ENCODE measurements around the gene ZKSCAN5. TPM values are rescaled to one million over a fixed set of nuclear protein-coding genes. Genes with fewer than 3 reads are reported as not detected.

Gene ZKSCAN5
- total and polyA plus RNA-seq, 2 of the 8 experiments (the other 6 are each of a cell fraction or from before 2014, with no cell fraction given) = 5.3 to 13.5 TPM

- H4K8ac ChIP-seq (ENCODE audit: extremely low read depth, insufficient read depth, low read length) = no peak overlapping the region
- no peaks in the 10 kb centered on the region for H3K9me3 ChIP-seq (ENCODE audit: insufficient read depth in 2 of 2, low read depth in 1 of 2, low read length in 1 of 2)
- ChIA-PET POLR2A (ENCODE audit: partially characterized antibody) (interaction anchor here (0.9 to 1.6 kb wide), 3 partner anchors 9 to 65 kb away, joined by 3 to 4 read pairs (median 3); no protein-coding TSS in a partner anchor), CTCF (ENCODE audit: partially characterized antibody) (no interaction called here)
- H3K79me2 ChIP-seq (ENCODE audit: control insufficient read depth in 1 of 2, insufficient read depth in 2 of 2, low read length in 2 of 2) = peaks cover 5 to 30% of the 10 kb centered on the region in 2 experiments
- H3K23ac ChIP-seq (ENCODE audit: insufficient read length) = no peak overlapping the region
- DNase-seq (ENCODE audit: low read depth in 1 of 2, low spot score in 2 of 2) = no peak
- H2BK120ac ChIP-seq (replicated peaks; ENCODE audit: low read depth, low read length) = no peak overlapping the region
- H4K5ac ChIP-seq (ENCODE audit: insufficient read length, low read depth, low read length) = no peak overlapping the region
- H3K79me1 ChIP-seq (ENCODE audit: low read depth, low read length) = peaks cover 7% of the 10 kb centered on the region
- no peak overlapping the region for H3K18ac ChIP-seq (ENCODE audit: extremely low read depth, low read length)
- no peak overlapping the region for H2AK5ac ChIP-seq (ENCODE audit: low read depth, low read length)
- peaks cover 18 to 57% (median 37%) of the 10 kb centered on the region in 4 experiments for H3K36me3 ChIP-seq (ENCODE audit: control insufficient read depth in 2 of 4, insufficient read depth in 4 of 4, low read length in 3 of 4)
- no peak overlapping the region for H3K56ac ChIP-seq (replicated peaks; ENCODE audit: insufficient read length, low read depth, low read length)
- H2BK15ac ChIP-seq (ENCODE audit: low read length) = no peak overlapping the region
- H3K27ac ChIP-seq (ENCODE audit: low read depth, low read length) = no peak overlapping the region
- FAIRE-seq = no peak
- 98% methylated on average over 10 of the region's 10 CpGs; no CpG with 5 or more reads in 1 of the 2 experiments for WGBS, 2 experiments (ENCODE audit: extremely low coverage in 1 of 2, insufficient coverage in 1 of 2, insufficient read length in 1 of 2, insufficient replicate concordance in 2 of 2, low coverage in 1 of 2, low lambda C conversion rate in 2 of 2, missing lambda C conversion rate in 1 of 2)
- H3K4ac ChIP-seq (replicated peaks; ENCODE audit: insufficient read length, low read depth, low read length) = no peak overlapping the region
- no peak overlapping the region for H2BK12ac ChIP-seq (ENCODE audit: low read depth, low read length)
- peaks cover 0 to 2% (median 0%) of the 10 kb centered on the region in 4 experiments; a peak in 3 of 7 replicates for H3K4me1 ChIP-seq (replicated peaks in 1 of 4; ENCODE audit: control insufficient read depth in 3 of 4, insufficient read depth in 4 of 4, low read length in 3 of 4)
- H3K27me3 ChIP-seq (replicated peaks in 1 of 4; ENCODE audit: control insufficient read depth in 3 of 4, extremely low read depth in 1 of 4, insufficient read depth in 3 of 4, low read length in 3 of 4) = no peaks in the 10 kb centered on the region
- no peak overlapping the region for H2AFZ ChIP-seq (ENCODE audit: low read length)
- no peak overlapping the region for H3K4me3 ChIP-seq (ENCODE audit: extremely low read depth in 1 of 4, insufficient read depth in 2 of 4, low read depth in 3 of 4, low read length in 4 of 4)
- peaks cover 0 to 15% of the 10 kb centered on the region in 2 experiments for H4K20me1 ChIP-seq (replicated peaks in 1 of 2; ENCODE audit: control insufficient read depth in 1 of 2, insufficient read depth in 2 of 2, low read length in 2 of 2)
- TF ChIP-seq CREB1 (IDR thresholded peaks at IDR 0.05) (no peak), MAX (IDR thresholded peaks at IDR 0.05) (no peak), GTF2F1 (IDR thresholded peaks at IDR 0.05; ENCODE audit: borderline replicate concordance, low read depth, low read length) (no peak), RFX5 (IDR thresholded peaks at IDR 0.05; ENCODE audit: borderline replicate concordance, low read depth, low read length) (no peak), HDAC6 (IDR thresholded peaks at IDR 0.05; ENCODE audit: low read depth, low read length) (no peak), SUZ12 (IDR thresholded peaks at IDR 0.05; ENCODE audit: low read length) (no peak), CBX5 (IDR thresholded peaks at IDR 0.05; ENCODE audit: low read depth, low read length) (no peak), SP4 (IDR thresholded peaks at IDR 0.05; ENCODE audit: low read length) (no peak), TAF1 (IDR thresholded peaks at IDR 0.05; ENCODE audit: low read depth, low read length) (no peak), CEBPB (IDR thresholded peaks at IDR 0.05; ENCODE audit: low read depth, low read length) (no peak), ASH2L (IDR thresholded peaks at IDR 0.05; ENCODE audit: low read length) (no peak), TEAD4 (IDR thresholded peaks at IDR 0.05; ENCODE audit: low read depth, low read length) (no peak)
- H3K4me2 ChIP-seq (ENCODE audit: insufficient read depth in 1 of 2, low read depth in 2 of 2, low read length in 2 of 2) = no peak overlapping the region
- no peak overlapping the region for H3K14ac ChIP-seq (ENCODE audit: insufficient read length)
- H3K9ac ChIP-seq (replicated peaks in 1 of 4; ENCODE audit: extremely low read depth in 1 of 4, low read depth in 3 of 4, low read length in 3 of 4) = no peak overlapping the region
- no peak overlapping the region for H2BK5ac ChIP-seq (ENCODE audit: low read depth, low read length)
- H2BK20ac ChIP-seq (ENCODE audit: low read length) = no peak overlapping the region
- H3K23me2 ChIP-seq (ENCODE audit: low read depth, low read length) = no peaks in the 10 kb centered on the region; the same call in 1 of the 2 replicates
- no peak overlapping the region for H4K91ac ChIP-seq (replicated peaks; ENCODE audit: insufficient read length, low read length)
Measured at GRCh38 chr7:99563650-99564049, 59.2 kb downstream of the ZKSCAN5 start.
